Uterus (tissue), 4 donors: Measurements from ENCODE around the gene KIF26B. TPM values are rescaled to one million over a fixed set of nuclear protein-coding genes. Genes with fewer than 3 reads are reported as not detected.

Source experiments
- DNase-seq, 2 donors: peaks; one replicate each; pipeline ENCODE4 v3.0.0-alpha.2; 2019 to 2020
- H3K27ac ChIP-seq, 2 donors: fragments of 200-600 bp; sonication (generic); 1 replicate in 1 of 2; 2 replicates in 1 of 2; pipeline ENCODE4 v1.5.1; 2016 to 2018
- H3K27me3 ChIP-seq, 2 donors: fragments of 200-600 bp; sonication (generic); one replicate each; pipeline ENCODE4 v1.5.1; 2018 to 2019; ENCODE audit warnings: control low read depth in 1 of 2
- H3K36me3 ChIP-seq, 2 donors: fragments of 200-600 bp; sonication (generic); one replicate each; pipeline ENCODE4 v1.5.1; 2019; ENCODE audit warnings: control low read depth in 1 of 2
- H3K4me1 ChIP-seq, 2 donors: fragments of 200-600 bp; sonication (generic); one replicate each; pipeline ENCODE4 v1.5.1; 2018 to 2019; ENCODE audit warnings: control low read depth in 1 of 2
- H3K4me3 ChIP-seq, 2 donors: fragments of 200-600 bp; sonication (generic); 1 replicate in 1 of 2; 2 replicates in 1 of 2; pipeline ENCODE4 v1.5.1; 2018 to 2019; ENCODE audit warnings: mild to moderate bottlenecking in 1 of 2
- H3K9me3 ChIP-seq, 2 donors: fragments of 200-600 bp; sonication (generic); one replicate each; pipeline ENCODE4 v1.5.1; 2019; ENCODE audit warnings: control low read depth in 1 of 2
- CTCF ChIP-seq, 4 experiments: fragments of 200-600 bp in 2 of 4; fragments of 450-650 bp in 2 of 4; sonication (generic) in 2 of 4; IDR thresholded peaks; one replicate each; pipeline ENCODE4 v1.5.1; 2016 to 2019; ENCODE audit warnings: antibody characterized with exemption in 4 of 4, mild to moderate bottlenecking in 2 of 4, moderate library complexity in 1 of 4
- POLR2A ChIP-seq, 2 donors: fragments of 450-650 bp; IDR thresholded peaks; one replicate each; pipeline ENCODE4 v1.6.1; 2016; ENCODE audit warnings: antibody characterized with exemption in 2 of 2, mild to moderate bottlenecking in 1 of 2, moderate library complexity in 1 of 2
- intact Hi-C: fragments of 100-400 bp; cut with DNase I; formaldehyde crosslinking; loops from one replicate; pipeline ENCODE4 v1.15.1; 2023; ENCODE audit warnings: low total_unique reads
- total RNA-seq, 4 donors: library from RNA; depleted of rRNA in 3 of 4; stranded (reverse); fragments of >200 nt in 3 of 4; gene quantifications; one replicate each; pipeline versions ENCODE4 v1.1.0 to v1.2.4, GENCODE V29; 2014 to 2023
- donor health status: DM: yes; HTN: yes; CAD: no.

Gene KIF26B
- total RNA-seq, 4 donors from 2014 or later: 0.27 to 17.4 (median 1.3) TPM; not detected in 1

- Histone ChIP-seq H3K27ac (no peak overlapping the region), H3K36me3 (no peaks in the 10 kb centered on the region), H3K27me3 (no peaks in the 10 kb centered on the region), H3K9me3 (no peaks in the 10 kb centered on the region), H3K4me1 (no peaks in the 10 kb centered on the region), H3K4me3 (no peak overlapping the region)
- intact Hi-C loops: no loop called here
- TF ChIP-seq POLR2A (IDR thresholded peaks at IDR 0.05) (no peak), CTCF (IDR thresholded peaks at IDR 0.05) (no peak)
- DNase-seq: no peak
Measured at GRCh38 chr1:245622332-245623014, 467.7 kb downstream of the KIF26B start.

GRCh38 chr1:245641384-245641783 lies 486.6 kb downstream of the KIF26B start:
- Histone ChIP-seq H3K27me3 (no peaks in the 10 kb centered on the region), H3K36me3 (no peaks in the 10 kb centered on the region), H3K4me3 (no peak overlapping the region), H3K27ac (no peak overlapping the region), H3K9me3 (no peaks in the 10 kb centered on the region), H3K4me1 (no peaks in the 10 kb centered on the region)
- TF ChIP-seq POLR2A (IDR thresholded peaks at IDR 0.05): no peak
- no peak for TF ChIP-seq CTCF (IDR thresholded peaks at IDR 0.05)
- no peak for DNase-seq
- intact Hi-C loops: no loop called here

- TF ChIP-seq POLR2A (IDR thresholded peaks at IDR 0.05): no peak
- TF ChIP-seq CTCF (IDR thresholded peaks at IDR 0.05): no peak
- Histone ChIP-seq H3K36me3 (no peaks in the 10 kb centered on the region), H3K27ac (no peak overlapping the region), H3K4me1 (no peaks in the 10 kb centered on the region), H3K27me3 (no peaks in the 10 kb centered on the region), H3K4me3 (no peak overlapping the region), H3K9me3 (no peaks in the 10 kb centered on the region)
- no peak for DNase-seq
- intact Hi-C loops: no loop called here
Measured at GRCh38 chr1:245645406-245645805, 490.6 kb downstream of the KIF26B start.

GRCh38 chr1:245645894-245646293 lies 491.1 kb downstream of the KIF26B start:
- Histone ChIP-seq H3K4me1 (no peaks in the 10 kb centered on the region), H3K36me3 (no peaks in the 10 kb centered on the region), H3K9me3 (no peaks in the 10 kb centered on the region), H3K27ac (no peak overlapping the region), H3K4me3 (no peak overlapping the region), H3K27me3 (no peaks in the 10 kb centered on the region)
- intact Hi-C loops: no loop called here
- no peak for DNase-seq
- TF ChIP-seq CTCF (IDR thresholded peaks at IDR 0.05): no peak
- TF ChIP-seq POLR2A (IDR thresholded peaks at IDR 0.05): no peak

- TF ChIP-seq CTCF (IDR thresholded peaks at IDR 0.05) (no peak), POLR2A (IDR thresholded peaks at IDR 0.05) (no peak)
- H3K27ac ChIP-seq: no peak overlapping the region
- H3K4me1 ChIP-seq: no peaks in the 10 kb centered on the region
- no peak overlapping the region for H3K4me3 ChIP-seq
- no peaks in the 10 kb centered on the region for H3K9me3 ChIP-seq
- intact Hi-C loops: no loop called here
- H3K27me3 ChIP-seq: no peaks in the 10 kb centered on the region
- no peak for DNase-seq
- H3K36me3 ChIP-seq: no peaks in the 10 kb centered on the region
Measured at GRCh38 chr1:245648749-245649522, 494.2 kb downstream of the KIF26B start.
